Smooth muscle cell (in vitro differentiated cells): ENCODE results near the gene COL16A1. TPM values are rescaled to one million over a fixed set of nuclear protein-coding genes. Genes with fewer than 3 reads are reported as not detected.

Experiments used
- DNase-seq: peaks from one replicate; lab custom pipeline; 2025; ENCODE audit not compliant: unreplicated experiment; lab: John Stamatoyannopoulos, UW
- H2AFZ ChIP-seq: fragments of 200-600 bp; sonication (generic); 2 replicates; pipeline ENCODE4 v1.6.0; 2016; ENCODE audit warnings: antibody characterized with exemption, low read depth, mild to moderate bottlenecking
- H3F3A ChIP-seq: fragments of 200-600 bp; sonication (generic); 2 replicates; pipeline ENCODE4 v1.6.0; 2017; ENCODE audit warnings: antibody characterized with exemption, low read depth
- H3K27ac ChIP-seq: fragments of 200-600 bp; sonication (generic); 2 replicates; pipeline ENCODE4 v1.5.1; 2016; ENCODE audit warnings: low read depth, mild to moderate bottlenecking
- H3K27me3 ChIP-seq: fragments of 200-600 bp; sonication (generic); 2 replicates; pipeline ENCODE4 v1.6.1; 2016; ENCODE audit warnings: low read depth, mild to moderate bottlenecking
- H3K36me3 ChIP-seq: fragments of 200-600 bp; sonication (generic); 2 replicates; pipeline ENCODE4 v1.5.1; 2016; ENCODE audit warnings: low read depth
- H3K4me1 ChIP-seq: fragments of 200-600 bp; sonication (generic); 2 replicates; pipeline ENCODE4 v1.5.1; 2016; ENCODE audit warnings: low read depth
- H3K4me2 ChIP-seq: fragments of 200-600 bp; sonication (generic); 2 replicates; pipeline ENCODE4 v1.6.0; 2016; ENCODE audit warnings: mild to moderate bottlenecking
- H3K4me3 ChIP-seq: fragments of 200-600 bp; sonication (generic); 2 replicates; pipeline ENCODE4 v1.5.1; 2016; ENCODE audit warnings: mild to moderate bottlenecking
- H3K79me2 ChIP-seq: fragments of 200-600 bp; sonication (generic); 2 replicates; pipeline ENCODE4 v1.6.0; 2016; ENCODE audit warnings: low read depth, mild to moderate bottlenecking
- H3K9ac ChIP-seq: fragments of 200-600 bp; sonication (generic); 2 replicates; pipeline ENCODE4 v1.6.0; 2016; ENCODE audit warnings: low read depth
- H3K9me3 ChIP-seq: fragments of 200-600 bp; sonication (generic); replicated peaks from 2 replicates; pipeline ENCODE4 v1.5.1; 2016; ENCODE audit warnings: low read depth
- H4K20me1 ChIP-seq: fragments of 200-600 bp; sonication (generic); 2 replicates; pipeline ENCODE4 v1.6.0; 2016; ENCODE audit warnings: low read depth
- CTCF ChIP-seq: fragments of 200-600 bp; sonication (generic); IDR thresholded peaks from 2 replicates; pipeline ENCODE4 v1.5.1; 2017; ENCODE audit warnings: borderline replicate concordance, mild to moderate bottlenecking, antibody characterized with exemption; ENCODE audit not compliant: insufficient read depth, poor library complexity, severe bottlenecking
- WGBS: methylation state at CpG from one replicate; pipeline ENCODE4 v1.1.7; 2016; ENCODE audit warnings: low lambda C conversion rate; 5-methylcytosine and 5-hydroxymethylcytosine counted together
- polyA plus RNA-seq: library from polyadenylated mRNA; unstranded; fragments of >200 nt; fragmentation: Nextera tagmentation; extraction: Ambion mirVana; gene quantifications from 2 replicates; pipeline ENCODE4 v1.2.1, GENCODE V29; 2016
- total RNA-seq: library from RNA; depleted of rRNA; stranded (reverse); fragments of >200 nt; gene quantifications from 2 replicates; pipeline ENCODE4 v1.2.3, GENCODE V29; 2014

Gene COL16A1
- total and polyA plus RNA-seq, 2 experiments from 2014 or later: 67.3 to 152 TPM

GRCh38 chr1:31726715-31727114, 22.9 kb upstream of the COL16A1 start:
- Histone ChIP-seq H3K27me3 (no peaks in the 10 kb centered on the region), H3F3A (peaks cover 6% of the 10 kb centered on the region), H3K9ac (no peak overlapping the region), H3K36me3 (no peaks in the 10 kb centered on the region), H3K79me2 (no peaks in the 10 kb centered on the region), H2AFZ (no peak overlapping the region), H3K4me3 (no peak overlapping the region), H4K20me1 (peaks cover 6% of the 10 kb centered on the region), H3K9me3 (no peaks in the 10 kb centered on the region), H3K4me1 (no peaks in the 10 kb centered on the region), H3K27ac (no peak overlapping the region), H3K4me2 (no peak overlapping the region)
- no peak for TF ChIP-seq CTCF
- DNase-seq: no peak
- 56% methylated on average over 4 of the region's 4 CpGs for WGBS

- DNase-seq: no peak
- no peaks in the 10 kb centered on the region for H3K79me2 ChIP-seq
Observed at GRCh38 chr1:31725777-31726535, 22.1 kb upstream of the COL16A1 start.

GRCh38 chr1:31725134-31725533, 21.3 kb upstream of the COL16A1 start:
- Histone ChIP-seq H3K79me2 (no peaks in the 10 kb centered on the region), H3K27me3 (peaks cover 6% of the 10 kb centered on the region), H3K27ac (no peak overlapping the region), H3F3A (peaks cover 6% of the 10 kb centered on the region), H3K9ac (no peak overlapping the region), H3K4me1 (no peaks in the 10 kb centered on the region), H4K20me1 (peaks cover 6% of the 10 kb centered on the region), H3K36me3 (no peaks in the 10 kb centered on the region), H3K4me2 (no peak overlapping the region), H2AFZ (no peak overlapping the region), H3K9me3 (no peaks in the 10 kb centered on the region), H3K4me3 (no peak overlapping the region)
- 83% methylated on average over 10 of the region's 10 CpGs for WGBS
- no peak for DNase-seq
- no peak for TF ChIP-seq CTCF

More at GRCh38 chr1:31725777-31726535, 22.1 kb upstream of the COL16A1 start:
- no peak overlapping the region for H3K9ac ChIP-seq
- H3K4me2 ChIP-seq: no peak overlapping the region
- H3K4me1 ChIP-seq: no peaks in the 10 kb centered on the region
- 95% methylated on average over 12 of the region's 12 CpGs for WGBS
- peaks cover 4% of the 10 kb centered on the region for H3K27me3 ChIP-seq
- no peak overlapping the region for H2AFZ ChIP-seq
- no peaks in the 10 kb centered on the region for H3K36me3 ChIP-seq
- peaks cover 6% of the 10 kb centered on the region for H3F3A ChIP-seq
- H4K20me1 ChIP-seq: peaks cover 6% of the 10 kb centered on the region
- TF ChIP-seq CTCF: no peak
- H3K9me3 ChIP-seq: no peaks in the 10 kb centered on the region
- no peak overlapping the region for H3K27ac ChIP-seq
- H3K4me3 ChIP-seq: no peak overlapping the region
